ENCODE measurements around the gene MCHR2.

The MCHR2 gene

DNA sequence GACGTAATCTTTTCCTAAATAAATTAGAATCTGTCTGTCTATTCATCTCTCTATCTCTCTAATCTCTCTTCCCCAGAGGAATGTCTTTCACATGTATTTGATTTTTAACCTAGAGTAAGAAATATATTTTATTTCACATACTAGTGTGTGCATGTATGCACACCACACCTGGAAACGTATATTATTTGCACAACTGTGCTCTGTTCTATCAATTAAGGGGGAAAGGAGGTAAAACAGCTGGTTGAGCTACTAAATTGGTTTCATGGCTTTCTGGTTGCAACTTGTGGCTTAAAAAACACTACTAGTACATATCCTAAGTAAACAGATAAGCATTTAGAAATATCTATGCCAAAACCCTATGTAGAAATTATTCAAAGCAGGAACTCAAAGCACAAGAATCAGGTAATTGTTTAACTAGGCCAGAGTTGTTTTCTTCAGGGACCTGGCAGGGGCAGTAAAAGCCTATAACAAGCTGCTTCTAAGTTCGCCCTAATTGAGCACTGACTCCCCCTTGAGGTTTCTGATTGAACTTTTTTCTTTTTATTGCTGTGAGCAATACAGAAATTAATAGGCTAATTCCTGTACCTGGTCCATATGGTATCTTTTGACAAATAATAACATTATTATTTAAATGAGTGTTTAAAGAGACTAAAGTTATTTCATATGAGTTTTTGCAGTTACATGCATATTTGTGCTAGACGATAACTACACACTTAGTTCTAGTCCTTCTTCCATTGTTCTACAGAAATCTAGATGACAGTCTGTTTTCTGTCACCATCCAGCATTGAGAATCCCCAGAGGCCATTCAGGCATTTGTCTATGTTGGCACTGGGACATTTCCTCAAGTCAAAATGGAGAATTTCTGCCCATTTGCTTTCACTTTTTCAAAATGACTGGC lies 88.6 kb downstream of the MCHR2 start:
- DNase-seq (ENCODE audit: low spot score) (peak; percentile 38), FAIRE-seq (no peak)

- FAIRE-seq (no peak), DNase-seq (ENCODE audit: low spot score) (no peak)
These were observed 92.2 kb downstream of the MCHR2 start for GRCh38 chr6:99901596-99902384.

DNA sequence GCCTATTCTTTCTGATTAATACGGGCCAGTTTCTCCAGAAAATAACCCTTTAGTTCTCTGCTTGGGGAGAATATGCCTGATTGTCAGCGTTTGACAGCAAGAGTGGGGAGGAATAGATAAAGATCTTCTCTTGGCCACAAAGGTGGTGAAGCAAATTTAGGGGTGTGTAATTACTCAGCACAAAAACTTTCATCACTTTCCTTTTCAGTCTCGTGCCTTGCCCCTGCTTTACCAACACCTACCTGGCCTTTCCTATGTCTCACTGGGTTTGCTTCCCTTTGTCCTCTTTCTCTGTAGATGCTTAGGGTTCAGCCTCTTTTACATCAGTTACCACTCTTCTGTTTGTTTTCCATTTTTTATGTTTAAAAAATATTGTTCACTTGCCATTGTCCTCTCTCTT lies 99.2 kb downstream of the MCHR2 start:
- DNase-seq (ENCODE audit: low spot score) (no peak), FAIRE-seq (no peak)

GRCh38 chr6:99887066-99887465 lies 107.0 kb downstream of the MCHR2 start:
- no peak for DNase-seq (ENCODE audit: low spot score)
- FAIRE-seq = no peak

- FAIRE-seq (no peak), DNase-seq (ENCODE audit: low spot score) (no peak)
These were observed 109.0 kb downstream of the MCHR2 start for GRCh38 chr6:99885051-99885450.

DNA sequence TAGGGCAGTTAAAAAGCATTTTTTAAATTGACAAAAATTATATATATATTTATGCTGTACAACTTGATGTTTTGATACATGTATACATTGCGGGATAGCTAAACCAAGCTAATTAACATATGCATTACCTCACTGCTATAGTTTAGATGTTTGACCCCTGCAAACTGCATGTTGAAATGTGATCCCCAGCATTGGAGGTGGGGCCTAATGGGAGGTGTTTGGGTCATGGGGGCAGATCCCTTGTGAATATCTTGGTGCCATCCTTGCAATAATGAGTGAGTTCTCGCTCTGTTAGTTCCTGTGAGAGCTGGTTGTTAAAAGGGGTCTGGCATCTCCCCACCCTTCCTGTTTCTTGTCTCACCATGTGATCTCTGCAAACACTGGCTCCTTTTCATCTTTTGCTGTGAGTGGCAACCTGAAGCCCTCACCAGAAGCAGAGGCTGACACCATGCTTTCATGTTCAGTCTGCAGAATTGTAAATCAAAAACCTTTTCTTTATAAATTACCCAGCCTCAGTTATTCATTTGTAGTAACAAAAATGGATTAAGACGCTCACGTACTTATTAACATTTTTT lies 111.8 kb downstream of the MCHR2 start:
- DNase-seq (ENCODE audit: low spot score) (no peak), FAIRE-seq (no peak)

DNA sequence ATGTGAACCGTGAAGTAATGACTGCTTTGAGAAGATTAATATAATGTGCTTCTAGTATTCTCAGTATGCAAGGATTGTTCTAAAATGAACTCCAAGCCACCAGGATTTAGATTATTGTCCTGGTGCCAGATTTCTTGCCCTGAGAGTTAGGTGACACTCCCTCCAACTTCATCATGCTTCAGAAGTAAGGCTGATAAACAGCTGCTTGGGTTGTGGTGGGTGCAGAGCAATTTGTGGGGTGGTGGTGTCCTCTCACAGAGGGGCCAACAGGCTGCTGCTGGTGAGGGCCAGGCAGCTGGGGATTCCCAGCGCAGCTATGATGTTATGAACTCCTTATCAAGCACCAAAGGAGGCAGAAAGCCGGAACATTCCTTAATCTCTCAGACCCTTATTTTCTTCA lies 114.6 kb downstream of the MCHR2 start:
- FAIRE-seq = no peak

DNA sequence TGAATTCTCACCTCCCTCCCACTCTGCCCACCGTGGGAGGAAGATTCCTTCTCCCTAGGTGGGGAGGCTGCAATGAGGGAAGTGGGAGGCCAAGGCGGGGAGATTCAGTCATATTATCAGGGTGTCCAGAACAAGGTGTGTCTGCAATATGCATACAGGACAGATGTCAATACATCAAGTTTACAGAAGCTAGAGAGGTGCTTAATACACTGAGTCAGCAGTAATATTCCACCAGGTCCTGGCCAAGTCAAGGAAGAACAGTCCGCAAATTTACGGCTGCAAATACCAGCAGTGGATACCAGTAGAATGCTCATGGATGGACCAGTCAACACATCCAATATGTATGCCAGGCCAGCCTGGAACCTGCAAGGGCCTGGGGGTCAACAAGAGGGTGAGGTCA lies 119.0 kb downstream of the MCHR2 start:
- FAIRE-seq = no peak
- no peak for DNase-seq (ENCODE audit: low spot score)

More for the DNA sequence above, 114.6 kb downstream of the MCHR2 start:
- DNase-seq (ENCODE audit: low spot score) = no peak

GRCh38 chr6:99873084-99873483 lies 120.9 kb downstream of the MCHR2 start:
- FAIRE-seq (no peak), DNase-seq (ENCODE audit: low spot score) (no peak)

GRCh38 chr6:99871641-99872040 lies 122.4 kb downstream of the MCHR2 start:
- DNase-seq (ENCODE audit: low spot score) = no peak
- FAIRE-seq = no peak
